Stimulated activated CD8-positive, alpha-beta memory T cell treated with anti-CD3 and anti-CD28 coated beads, Interleukin-4, amount 100 ng/mL, for 24 hours (primary cell): ENCODE measurements around the gene REXO4.
"Not testable (repeated sequence)": the region's sequence is repeated elsewhere in the genome, so short reads cannot be mapped to it uniquely, and the experiment has no call there.

ENCODE experiments used
- DNase-seq: peaks from one replicate; pipeline ENCODE4 v3.0.0-alpha.2; 2020; ENCODE audit warnings: low read depth

Gene REXO4

GRCh38 chr9:133417541-133418461 lies at the start of gene REXO4:
Gene REXO4, minus strand, starts transcription at chr9:133418010. Its CDS starts 166 bp downstream, at chr9:133417844.
- peak; percentile 76 for DNase-seq

- DNase-seq = no peak
Measured at GRCh38 chr9:133467101-133467500, 49.3 kb upstream of the REXO4 start.

DNA sequence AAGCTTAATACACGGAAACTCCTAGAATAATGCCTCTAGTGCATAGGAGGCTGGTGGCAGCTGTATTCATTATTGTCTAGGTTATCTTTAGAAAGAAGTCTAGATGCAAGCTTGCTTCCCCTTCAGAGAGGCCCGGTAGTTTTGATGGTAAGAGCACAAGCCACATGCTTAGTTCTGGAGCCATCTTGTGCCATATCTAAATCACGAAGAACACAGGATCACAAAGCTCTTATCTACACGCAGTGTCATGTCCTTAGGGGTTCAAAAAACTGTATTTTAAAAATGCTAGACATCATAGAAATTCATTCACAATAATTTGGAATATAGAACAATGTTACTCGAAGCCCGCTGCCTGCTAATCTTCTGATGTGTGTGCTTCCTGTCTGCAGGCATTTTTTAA lies 48.2 kb upstream of the REXO4 start:
- no peak for DNase-seq

GRCh38 chr9:133464638-133465037 lies 46.8 kb upstream of the REXO4 start:
- no peak for DNase-seq

DNA sequence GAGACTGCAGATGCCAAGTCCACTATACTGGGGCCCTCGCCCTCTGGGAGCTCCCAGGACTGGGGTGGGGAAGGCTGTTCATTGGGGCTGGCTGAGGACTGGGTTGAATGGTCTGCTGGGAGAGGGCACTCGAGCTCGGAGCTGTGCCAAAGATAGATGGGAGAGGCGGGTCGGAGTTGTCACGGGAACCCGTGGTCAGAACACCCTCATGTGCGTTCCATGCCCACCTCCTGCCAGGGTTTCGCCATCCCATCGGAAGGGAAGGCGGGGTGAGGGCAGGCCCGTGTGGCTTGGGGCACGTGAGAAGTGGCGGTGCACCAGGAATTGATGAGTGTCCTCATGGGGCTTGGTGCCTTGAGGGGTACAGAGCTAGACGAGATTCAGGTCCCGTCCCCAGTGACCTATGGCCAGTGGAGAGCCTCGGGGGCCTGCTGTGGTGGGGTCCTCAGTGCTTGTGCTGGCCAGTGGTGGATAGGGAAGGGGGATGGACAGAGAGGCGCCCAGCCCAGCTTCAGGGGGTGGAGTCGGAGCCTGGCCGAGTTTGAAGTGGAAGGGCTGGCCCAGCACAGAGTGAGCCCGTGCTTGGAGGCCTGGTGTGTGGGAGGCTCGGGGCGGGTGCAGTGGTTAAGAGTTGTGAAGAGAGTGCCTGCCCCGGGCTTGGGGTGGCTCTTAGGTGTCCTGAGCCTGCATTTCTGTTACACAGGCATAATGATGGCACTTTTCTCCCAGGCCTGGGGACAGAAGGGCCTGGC lies 46.2 kb upstream of the REXO4 start:
- no peak for DNase-seq

DNA sequence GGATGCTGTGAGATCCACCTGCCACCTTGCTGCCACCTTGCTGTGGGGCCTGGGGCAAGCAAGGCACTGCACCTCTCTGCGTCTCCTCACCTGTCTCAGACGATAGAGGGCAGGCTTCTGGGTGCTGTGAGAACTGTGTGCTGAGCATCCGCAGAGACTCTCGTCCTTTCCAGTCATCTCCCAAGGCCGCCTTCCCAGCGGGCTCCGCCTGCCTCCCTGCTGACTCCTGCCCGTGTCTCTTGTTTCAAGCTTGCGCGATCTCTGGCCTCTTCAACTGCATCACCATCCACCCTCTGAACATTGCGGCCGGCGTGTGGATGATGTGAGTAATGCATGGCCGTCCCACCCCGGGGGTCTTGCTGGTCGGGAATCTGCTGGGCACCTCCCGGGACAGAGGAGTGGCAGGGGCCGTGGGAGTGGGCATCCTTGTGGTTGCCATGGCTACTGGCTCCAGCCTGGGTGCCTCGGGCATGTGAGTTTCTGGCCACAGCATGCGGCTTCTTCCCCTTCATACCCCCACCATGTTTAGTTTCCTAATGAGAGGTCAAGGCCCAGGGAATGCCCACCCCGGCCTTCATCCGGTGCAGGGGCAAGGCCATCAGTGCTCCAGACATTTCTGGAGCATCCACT lies 45.5 kb upstream of the REXO4 start:
- DNase-seq = no peak

DNA sequence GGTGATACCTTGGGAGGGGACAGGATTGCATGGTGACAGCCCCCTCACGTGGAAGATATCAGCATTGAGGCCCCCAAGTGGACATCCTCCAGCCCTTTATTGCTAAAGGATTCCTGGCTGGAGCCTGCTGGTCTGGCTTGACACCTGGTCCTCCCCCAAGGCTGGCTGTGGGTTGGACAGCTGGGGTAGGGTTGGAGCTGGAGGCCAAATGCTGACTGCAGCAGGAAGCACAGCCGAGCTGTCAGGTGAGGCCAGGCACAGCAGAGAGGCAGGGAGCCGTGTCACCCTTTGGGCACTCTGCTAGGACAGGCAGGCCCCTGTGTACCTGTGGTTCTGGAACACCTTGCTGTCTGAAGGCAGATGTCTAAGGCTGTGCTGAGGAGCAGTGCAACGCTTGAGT lies 44.2 kb upstream of the REXO4 start:
- DNase-seq = no peak

DNA sequence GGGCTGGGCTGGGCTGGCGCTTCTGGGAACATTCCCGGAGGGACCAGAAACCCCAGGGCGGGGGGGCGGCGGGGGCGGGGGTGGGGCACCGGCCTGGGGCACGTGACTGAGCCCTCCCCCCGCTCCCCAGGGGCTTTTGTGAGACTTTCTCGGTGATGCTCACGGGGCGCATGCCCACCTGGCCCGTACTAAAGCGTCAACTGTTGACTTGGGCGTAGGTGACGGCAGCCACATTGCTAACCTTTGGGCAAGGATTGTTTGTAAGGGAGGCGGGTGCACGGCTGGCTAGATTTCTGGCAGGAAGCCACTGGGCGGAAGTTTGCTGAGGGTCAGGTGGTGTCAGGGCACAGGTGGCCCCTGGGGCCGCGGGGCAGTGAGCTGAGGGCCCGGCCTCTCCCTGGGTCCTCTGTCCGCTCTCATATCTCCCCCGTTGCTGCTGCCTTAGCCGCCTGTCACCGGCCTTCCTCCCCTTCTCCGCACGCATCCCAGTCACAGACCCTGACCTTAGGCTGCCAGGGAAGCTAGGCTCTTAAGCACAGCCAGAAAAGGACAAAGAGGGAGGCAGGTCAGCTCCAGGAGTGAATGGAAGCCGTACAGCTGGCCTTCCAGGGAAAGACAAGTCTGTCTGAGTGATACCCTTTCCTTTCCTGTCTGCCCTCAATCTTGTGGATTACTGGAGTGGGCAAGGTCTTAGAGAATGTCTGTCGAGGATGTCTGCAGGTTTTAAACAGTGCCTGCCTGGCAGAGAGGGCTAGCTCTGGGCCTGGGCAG lies 42.8 kb upstream of the REXO4 start:
- no peak for DNase-seq

GRCh38 chr9:133459476-133460404 lies 41.9 kb upstream of the REXO4 start, which contains the start of gene CACFD1:
Gene CACFD1, plus strand, starts transcription at chr9:133459978. Its CDS starts 89 bp downstream, at chr9:133460067.
- DNase-seq = peak; percentile 87

- DNase-seq = no peak
Measured at GRCh38 chr9:133458643-133459312, 41.0 kb upstream of the REXO4 start.

DNA sequence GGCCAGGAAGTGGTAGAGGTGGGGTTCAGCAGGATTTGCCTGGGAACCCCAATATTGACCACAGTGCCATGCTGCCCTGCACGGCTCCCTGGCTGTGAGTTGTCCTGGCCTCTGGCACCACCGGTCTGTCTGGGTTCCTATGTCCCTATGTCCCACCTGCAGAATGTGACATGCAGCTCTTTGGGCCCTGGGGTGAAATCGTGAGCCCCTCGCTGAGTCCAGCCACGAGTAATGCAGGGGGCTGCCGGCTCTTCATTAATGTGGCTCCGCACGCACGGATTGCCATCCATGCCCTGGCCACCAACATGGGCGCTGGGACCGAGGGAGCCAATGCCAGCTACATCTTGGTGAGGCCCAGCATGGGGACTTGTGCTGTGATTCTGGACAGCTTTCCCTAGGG lies 39.9 kb upstream of the REXO4 start:
- DNase-seq = no peak

DNA sequence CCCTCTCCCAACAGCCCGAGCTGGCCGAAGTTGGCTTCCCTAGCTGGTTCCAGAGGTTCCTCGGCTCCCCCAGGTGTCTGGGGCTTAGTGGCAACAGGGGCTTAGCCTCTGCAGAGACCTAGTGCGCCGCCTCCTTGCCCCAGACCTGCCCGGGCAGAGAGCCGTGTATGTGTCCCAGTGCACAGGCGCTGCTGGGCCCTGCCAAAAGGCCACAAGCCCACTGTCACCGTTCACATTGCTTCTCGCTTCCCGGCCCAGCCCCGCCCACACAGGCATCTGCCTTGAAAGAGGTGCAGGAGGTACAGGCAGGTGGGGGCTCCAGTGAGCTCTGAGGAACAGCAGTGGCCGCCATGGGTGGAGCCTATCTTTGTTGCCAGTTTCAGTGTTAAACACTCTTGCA lies 39.4 kb upstream of the REXO4 start:
- no peak for DNase-seq

DNA sequence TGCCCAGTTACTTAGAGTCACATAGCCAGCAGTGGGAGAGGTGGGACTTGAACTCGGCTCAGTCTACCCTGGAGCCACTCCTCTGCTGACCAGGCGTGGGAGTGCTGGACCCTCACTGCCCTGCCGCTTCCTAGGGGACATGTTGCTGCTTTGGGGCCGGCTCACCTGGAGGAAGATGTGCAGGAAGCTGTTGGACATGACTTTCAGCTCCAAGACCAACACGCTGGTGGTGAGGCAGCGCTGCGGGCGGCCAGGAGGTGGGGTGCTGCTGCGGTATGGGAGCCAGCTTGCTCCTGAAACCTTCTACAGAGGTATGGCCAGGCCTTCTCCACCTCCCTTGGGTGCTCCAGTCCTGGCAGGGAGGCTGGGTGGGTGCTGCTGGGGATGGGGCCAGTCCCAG lies 38.6 kb upstream of the REXO4 start:
- no peak for DNase-seq

DNA sequence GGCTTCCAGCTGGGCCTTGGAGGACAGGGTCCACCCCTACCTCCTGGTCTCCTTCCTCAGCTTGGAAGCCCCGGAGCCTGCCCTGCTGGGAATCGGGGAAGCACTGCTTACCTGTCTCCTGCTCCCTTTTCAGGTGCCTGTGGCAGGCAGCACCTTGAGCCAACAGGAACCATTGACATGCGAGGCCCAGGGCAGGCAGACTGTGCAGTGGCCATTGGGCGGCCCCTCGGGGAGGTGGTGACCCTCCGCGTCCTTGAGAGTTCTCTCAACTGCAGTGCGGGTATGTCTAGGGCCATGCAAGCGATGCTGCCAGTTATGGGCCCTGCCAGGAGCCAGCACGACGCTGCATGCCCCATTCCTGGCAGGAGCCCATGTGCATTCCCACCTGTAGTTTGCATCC lies 38.1 kb upstream of the REXO4 start:
- DNase-seq = no peak

GRCh38 chr9:133454943-133455673 lies 37.3 kb upstream of the REXO4 start:
- DNase-seq = no peak

- no peak for DNase-seq
Measured at GRCh38 chr9:133454325-133454724, 36.5 kb upstream of the REXO4 start.

DNA sequence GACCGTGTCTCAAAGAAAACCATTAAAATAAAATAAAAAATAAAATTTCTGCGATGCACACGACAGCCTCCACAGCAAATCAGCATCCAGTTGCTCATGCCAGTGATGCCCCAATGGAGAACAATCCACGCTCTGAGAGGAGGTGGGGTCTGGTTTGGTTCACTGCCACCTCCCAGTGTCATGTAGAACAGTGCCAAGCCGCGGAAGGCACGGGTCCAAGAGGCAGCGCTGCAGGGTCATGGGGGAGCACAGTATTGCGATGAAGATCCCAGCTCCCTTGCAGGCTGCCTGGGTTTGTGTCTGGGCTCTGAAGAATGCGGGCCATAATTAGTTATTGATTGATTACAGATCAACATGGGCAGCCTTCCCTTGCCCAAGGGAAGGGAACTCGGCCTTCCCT lies 35.8 kb upstream of the REXO4 start:
- no peak for DNase-seq

GRCh38 chr9:133452562-133452961 lies 34.8 kb upstream of the REXO4 start:
- no peak for DNase-seq

DNA sequence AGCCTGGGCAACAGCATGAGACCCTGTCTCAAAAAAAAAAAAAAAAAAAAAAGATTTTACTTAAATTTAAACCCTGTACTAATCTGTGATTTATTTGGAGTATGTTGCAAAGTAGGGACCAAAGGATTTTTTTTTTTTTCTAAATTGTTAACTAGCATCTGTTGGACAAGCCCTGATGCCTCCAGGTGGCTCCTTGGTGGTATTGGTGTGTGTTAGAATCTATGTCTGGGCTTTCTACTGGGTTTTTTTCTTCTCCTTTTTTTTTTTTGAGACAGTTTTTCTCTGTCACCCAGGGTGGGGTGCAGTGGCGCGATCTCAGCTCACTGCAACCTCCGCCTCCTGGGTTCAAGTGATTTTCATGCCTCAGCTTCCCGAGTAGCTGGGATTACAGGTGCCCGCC lies 34.1 kb upstream of the REXO4 start:
- DNase-seq = not testable (repeated sequence)
